ENCODE measurements around the gene IL18BP. TPM values are rescaled to one million over a fixed set of nuclear protein-coding genes. Genes with fewer than 3 reads are reported as not detected.

Gene IL18BP
- total RNA-seq, 1 donor from 2014 or later, result 20.9 TPM

DNA sequence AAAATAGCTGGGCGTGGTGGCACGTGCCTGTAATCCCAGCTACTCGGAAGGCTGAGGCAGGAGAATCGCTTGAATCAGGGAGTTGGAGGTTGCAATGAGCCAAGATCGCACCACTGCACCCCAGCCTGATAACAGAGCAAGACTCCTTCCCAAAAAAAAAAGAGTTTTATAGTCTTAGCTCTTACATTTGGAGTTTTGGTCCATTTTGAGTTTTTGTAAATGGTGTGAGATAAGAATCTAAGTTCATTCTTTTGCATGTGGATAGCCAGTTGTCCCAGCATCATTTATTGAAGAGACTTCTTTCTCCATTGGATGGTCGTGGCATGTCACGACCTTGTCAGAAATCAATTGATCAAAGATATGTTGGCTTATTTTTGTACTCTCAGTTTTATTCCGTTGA lies 35.2 kb upstream of the IL18BP start:
- H3K27ac Mint-ChIP-seq, result no peak overlapping the region
- peaks cover 6% of the 10 kb centered on the region for H3K9me3 Mint-ChIP-seq
- peaks cover 38% of the 10 kb centered on the region for H3K36me3 Mint-ChIP-seq

DNA sequence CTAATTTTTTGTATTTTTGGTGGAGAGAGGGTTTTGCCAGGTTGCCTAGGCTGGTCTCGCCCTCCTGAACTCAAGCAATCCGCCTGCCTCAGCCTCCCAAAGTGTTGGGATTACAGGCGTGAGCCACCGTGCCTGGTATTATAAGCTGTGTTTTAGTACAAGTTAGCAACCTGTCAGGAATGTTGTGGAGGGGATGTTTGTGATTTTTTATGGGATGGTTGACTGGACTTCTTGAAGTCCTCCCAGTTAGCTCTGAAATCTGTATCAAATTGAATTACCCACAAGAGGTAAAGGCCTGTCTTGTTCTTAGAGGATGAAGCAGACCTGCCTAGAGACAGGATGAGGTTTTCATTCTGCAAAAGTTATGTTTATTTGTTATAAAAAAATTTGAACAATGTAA lies 34.1 kb upstream of the IL18BP start:
- no peak overlapping the region for H3K4me3 Mint-ChIP-seq
- no peaks in the 10 kb centered on the region for H3K27me3 Mint-ChIP-seq (ENCODE audit: low read depth)
- H3K9me3 Mint-ChIP-seq, result peaks cover 6% of the 10 kb centered on the region
- TF ChIP-seq, protein P1, sequence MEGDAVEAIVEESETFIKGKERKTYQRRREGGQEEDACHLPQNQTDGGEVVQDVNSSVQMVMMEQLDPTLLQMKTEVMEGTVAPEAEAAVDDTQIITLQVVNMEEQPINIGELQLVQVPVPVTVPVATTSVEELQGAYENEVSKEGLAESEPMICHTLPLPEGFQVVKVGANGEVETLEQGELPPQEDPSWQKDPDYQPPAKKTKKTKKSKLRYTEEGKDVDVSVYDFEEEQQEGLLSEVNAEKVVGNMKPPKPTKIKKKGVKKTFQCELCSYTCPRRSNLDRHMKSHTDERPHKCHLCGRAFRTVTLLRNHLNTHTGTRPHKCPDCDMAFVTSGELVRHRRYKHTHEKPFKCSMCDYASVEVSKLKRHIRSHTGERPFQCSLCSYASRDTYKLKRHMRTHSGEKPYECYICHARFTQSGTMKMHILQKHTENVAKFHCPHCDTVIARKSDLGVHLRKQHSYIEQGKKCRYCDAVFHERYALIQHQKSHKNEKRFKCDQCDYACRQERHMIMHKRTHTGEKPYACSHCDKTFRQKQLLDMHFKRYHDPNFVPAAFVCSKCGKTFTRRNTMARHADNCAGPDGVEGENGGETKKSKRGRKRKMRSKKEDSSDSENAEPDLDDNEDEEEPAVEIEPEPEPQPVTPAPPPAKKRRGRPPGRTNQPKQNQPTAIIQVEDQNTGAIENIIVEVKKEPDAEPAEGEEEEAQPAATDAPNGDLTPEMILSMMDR (IDR thresholded peaks at IDR 0.05; ENCODE audit: unreplicated experiment), result no peak
- no peak for DNase-seq (ENCODE audit: low spot score in 2 of 2, unreplicated experiment in 2 of 2)
- no peak overlapping the region for H3K27ac Mint-ChIP-seq
- H3K4me1 Mint-ChIP-seq, result no peaks in the 10 kb centered on the region
- peaks cover 41% of the 10 kb centered on the region for H3K36me3 Mint-ChIP-seq

More for the DNA sequence above, 35.2 kb upstream of the IL18BP start:
- DNase-seq (ENCODE audit: low spot score in 2 of 2, unreplicated experiment in 2 of 2), result no peak
- Mint-ChIP-seq H3K4me3 (no peak overlapping the region), H3K27me3 (ENCODE audit: low read depth) (no peaks in the 10 kb centered on the region), H3K4me1 (no peaks in the 10 kb centered on the region)
- TF ChIP-seq, protein P1 (IDR thresholded peaks at IDR 0.05; ENCODE audit: unreplicated experiment), result no peak

DNA sequence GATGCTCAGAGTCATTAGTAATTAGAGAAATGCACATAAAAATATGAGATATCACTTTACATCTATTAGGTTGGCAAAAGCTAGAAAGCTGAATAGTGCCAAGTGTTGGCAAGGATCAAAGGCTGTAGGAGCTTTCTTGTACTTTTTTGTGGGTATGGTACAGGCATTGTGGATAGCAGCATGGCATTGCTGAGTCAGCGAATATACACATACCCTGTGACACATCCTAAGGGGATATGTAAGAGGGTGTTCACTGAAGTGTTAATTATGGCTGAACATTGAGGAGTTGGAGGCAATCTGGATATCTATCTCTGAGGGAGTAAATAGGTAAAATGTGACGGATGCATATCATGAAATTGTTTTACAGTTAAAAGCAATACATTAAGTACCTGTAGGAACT lies 27.0 kb upstream of the IL18BP start:
- Mint-ChIP-seq H3K27ac (no peak overlapping the region), H3K27me3 (ENCODE audit: low read depth) (no peaks in the 10 kb centered on the region), H3K9me3 (no peaks in the 10 kb centered on the region), H3K4me3 (no peak overlapping the region), H3K36me3 (peaks cover 25% of the 10 kb centered on the region), H3K4me1 (no peaks in the 10 kb centered on the region)
- DNase-seq (ENCODE audit: low spot score in 2 of 2, unreplicated experiment in 2 of 2), result no peak
- TF ChIP-seq, protein P1 (IDR thresholded peaks at IDR 0.05; ENCODE audit: unreplicated experiment), result no peak

DNA sequence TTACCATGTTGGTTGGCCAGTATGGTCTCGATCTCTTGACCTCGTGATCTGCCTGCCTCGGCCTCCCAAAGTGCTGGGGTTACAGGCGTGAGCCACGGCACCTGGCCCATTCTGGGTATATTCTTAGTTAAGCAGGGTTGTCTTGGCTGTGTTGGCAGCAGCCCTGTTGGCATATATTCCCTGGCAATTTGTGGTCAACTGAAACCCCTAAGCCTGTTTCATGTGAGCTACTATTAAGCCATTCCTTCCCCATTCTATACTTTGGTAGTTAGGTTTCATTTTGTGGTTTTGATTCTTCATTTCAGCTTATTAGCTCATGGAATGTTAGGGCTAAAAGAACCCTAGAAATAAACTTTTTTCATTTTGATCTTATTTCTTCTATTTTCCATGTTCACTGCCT lies 22.2 kb upstream of the IL18BP start:
- DNase-seq (ENCODE audit: low spot score in 2 of 2, unreplicated experiment in 2 of 2), result no peak
- H3K36me3 Mint-ChIP-seq, result peaks cover 17% of the 10 kb centered on the region
- TF ChIP-seq, protein P1 (IDR thresholded peaks at IDR 0.05; ENCODE audit: unreplicated experiment), result no peak
- H3K4me1 Mint-ChIP-seq, result no peaks in the 10 kb centered on the region
- H3K4me3 Mint-ChIP-seq, result no peak overlapping the region
- H3K27me3 Mint-ChIP-seq (ENCODE audit: low read depth), result no peaks in the 10 kb centered on the region
- no peak overlapping the region for H3K27ac Mint-ChIP-seq
- H3K9me3 Mint-ChIP-seq, result no peaks in the 10 kb centered on the region

DNA sequence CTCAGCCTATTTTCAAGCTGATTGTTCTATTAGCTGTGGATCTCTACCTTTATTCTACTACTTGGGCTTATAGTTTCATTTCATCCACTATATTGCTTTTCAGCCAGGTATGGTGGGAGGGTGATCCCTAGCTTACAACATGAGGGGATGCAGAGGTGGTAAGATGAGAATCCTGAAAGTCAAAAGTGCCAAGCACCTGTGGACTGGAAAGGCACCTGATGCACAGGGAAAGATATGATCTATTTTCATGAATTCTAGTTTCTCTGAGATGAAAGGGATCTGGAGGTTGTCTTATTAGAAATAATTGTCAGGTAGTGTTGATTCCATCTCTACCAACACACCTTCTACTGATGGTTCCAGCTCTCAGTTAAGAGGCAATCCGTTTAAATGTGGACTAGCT lies 21.6 kb upstream of the IL18BP start:
- peaks cover 11% of the 10 kb centered on the region for H3K36me3 Mint-ChIP-seq
- no peaks in the 10 kb centered on the region for H3K4me1 Mint-ChIP-seq
- H3K9me3 Mint-ChIP-seq, result no peaks in the 10 kb centered on the region
- DNase-seq (ENCODE audit: low spot score in 2 of 2, unreplicated experiment in 2 of 2), result no peak
- H3K4me3 Mint-ChIP-seq, result no peak overlapping the region
- TF ChIP-seq, protein P1 (IDR thresholded peaks at IDR 0.05; ENCODE audit: unreplicated experiment), result no peak
- no peak overlapping the region for H3K27ac Mint-ChIP-seq
- no peaks in the 10 kb centered on the region for H3K27me3 Mint-ChIP-seq (ENCODE audit: low read depth)

Data from mesothelial cell of epicardium (in vitro differentiated cells).